ENCODE measurements around the gene APOBR.

- TF ChIP-seq CTCF (conservative IDR thresholded peaks at IDR 0.05; ENCODE audit: low read length) (no peak), EZH2phosphoT487 (IDR thresholded peaks at IDR 0.05; ENCODE audit: borderline replicate concordance) (no peak)
Observed at GRCh38 chr16:28520672-28521071, 26.2 kb downstream of the APOBR start.

Data from Loucy (cell line).